Measurements from ENCODE around the gene LIPT2. TPM values are rescaled to one million over a fixed set of nuclear protein-coding genes. Genes with fewer than 3 reads are reported as not detected.

The LIPT2 gene
- total and polyA plus RNA-seq, 10 of the 15 experiments (the other 5 are each of a cell fraction or from before 2014, with no cell fraction given): 0.69 to 7.5 (median 3.8) TPM

- Histone ChIP-seq H2AFZ (ENCODE audit: control insufficient read depth, low read depth, low read length) (no peak overlapping the region), H3K27ac (ENCODE audit: control insufficient read depth, insufficient read depth) (no peak overlapping the region), H3K36me3 (ENCODE audit: control insufficient read depth in 2 of 2, insufficient read depth in 2 of 2, low read length in 1 of 2) (no peaks in the 10 kb centered on the region), H3K9me3 (replicated peaks; ENCODE audit: control insufficient read depth, insufficient read depth, low read length) (peaks cover 1% of the 10 kb centered on the region; the same call in 1 of the 3 replicates), H3K4me1 (ENCODE audit: control insufficient read depth, insufficient read depth, low read length) (no peaks in the 10 kb centered on the region), H3K4me2 (ENCODE audit: control insufficient read depth, insufficient read depth) (no peak overlapping the region), H3K9ac (ENCODE audit: control insufficient read depth, insufficient read depth, low read length) (no peak overlapping the region), H3K79me2 (ENCODE audit: control insufficient read depth, insufficient read depth, low read length) (no peaks in the 10 kb centered on the region), H4K20me1 (ENCODE audit: control insufficient read depth, insufficient read depth) (no peaks in the 10 kb centered on the region), H3K4me3 (no peak overlapping the region), H3K27me3 (replicated peaks in 1 of 2; ENCODE audit: control insufficient read depth in 2 of 2, insufficient read depth in 2 of 2, low read length in 1 of 2) (no peaks in the 10 kb centered on the region; a peak in 1 of 4 replicates)
- in situ Hi-C loops (cut with MboI) (no loop called here), intact Hi-C loops (cut with micrococcal nuclease; ENCODE audit: unreplicated experiment) (no loop called here)
- no TSS peak for BruUV-seq (replicated peaks)
- ATAC-seq (no peak), DNase-seq (ENCODE audit: low read depth, low spot score) (no peak), FAIRE-seq (no peak)
- CTCF ChIA-PET: interaction anchor here (0.6 kb wide), 1 partner anchor 57 kb away, joined by 3 read pairs; no protein-coding TSS in a partner anchor
- POLR2A ChIA-PET: no interaction called here
- 36% methylated on average over 1 of the region's 1 CpG for WGBS (ENCODE audit: insufficient coverage, insufficient replicate concordance, low lambda C conversion rate, missing lambda C conversion rate)
- SMC1A ChIA-PET (ENCODE audit: uncharacterized antibody, unreplicated experiment): interaction anchor here (0.7 kb wide), 1 partner anchor 596 kb away, joined by 3 read pairs; no protein-coding TSS in a partner anchor
- RAD21 ChIA-PET (ENCODE audit: unreplicated experiment): no interaction called here
- TF ChIP-seq TAF1 (IDR thresholded peaks at IDR 0.05; ENCODE audit: borderline replicate concordance, low read depth, low read length) (no peak), ZNF274 (IDR thresholded peaks at IDR 0.05; ENCODE audit: insufficient read depth, insufficient read length) (no peak), SIN3A (IDR thresholded peaks at IDR 0.05; ENCODE audit: low read depth, low read length) (no peak), TCF12 (IDR thresholded peaks at IDR 0.05; ENCODE audit: low read depth, low read length) (no peak), DPF2 (IDR thresholded peaks at IDR 0.05) (no peak), JUND (IDR thresholded peaks at IDR 0.05; ENCODE audit: low read depth, low read length) (no peak), ZSCAN29 (IDR thresholded peaks at IDR 0.05) (no peak), ETV6 (conservative IDR thresholded peaks at IDR 0.05 in 1 of 2, IDR thresholded peaks at IDR 0.05 in 1 of 2; ENCODE audit: borderline replicate concordance in 1 of 2, low read depth in 1 of 2) (no peak), SMAD1 (IDR thresholded peaks at IDR 0.05; ENCODE audit: low read depth, partially characterized antibody) (no peak), PRDM15 (CRISPR knock-in tag; IDR thresholded peaks at IDR 0.05) (no peak), ZNF207 (IDR thresholded peaks at IDR 0.05; ENCODE audit: borderline replicate concordance) (no peak), ZZZ3 (IDR thresholded peaks at IDR 0.05; ENCODE audit: control insufficient read depth, insufficient read length, low read depth) (no peak), MTA2 (IDR thresholded peaks at IDR 0.05; ENCODE audit: low read depth) (no peak), TARDBP (IDR thresholded peaks at IDR 0.05; ENCODE audit: borderline replicate concordance) (no peak), HCFC1 (IDR thresholded peaks at IDR 0.05; ENCODE audit: low read length) (no peak)
These were observed 10.7 kb upstream of the LIPT2 start for GRCh38 chr11:74504100-74504691.

Measured in GM12878 (cell line).